ENCODE results near the gene DVL3.
A peak's percentile ranks its signal among the peaks of the same experiment; 100 is the strongest.

Gene DVL3

DNA sequence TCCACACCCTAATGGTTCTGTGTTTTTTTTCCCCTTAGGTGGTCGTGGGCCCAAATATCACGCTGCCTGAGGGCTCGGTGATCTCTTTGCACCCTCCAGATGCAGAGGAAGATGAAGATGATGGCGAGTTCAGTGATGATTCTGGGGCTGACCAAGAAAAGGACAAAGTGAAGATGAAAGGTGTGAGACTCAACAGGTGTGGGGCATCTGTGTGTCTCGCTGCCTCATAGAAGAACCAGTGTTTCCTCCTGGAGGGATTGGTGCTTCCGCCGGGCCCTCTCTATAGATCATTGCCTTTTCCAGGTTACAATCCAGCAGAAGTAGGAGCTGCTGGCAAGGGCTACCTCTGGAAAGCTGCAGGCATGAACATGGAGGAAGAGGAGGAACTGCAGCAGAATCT is 13.0 kb upstream of the DVL3 start:
- in situ Hi-C loops (cut with HindIII; ENCODE audit: low sequenced_read_pairs): no loop called here
- H3K4me3 ChIP-seq (ENCODE audit: low read depth, low read length): no peak overlapping the region
- TF ChIP-seq, protein P1, sequence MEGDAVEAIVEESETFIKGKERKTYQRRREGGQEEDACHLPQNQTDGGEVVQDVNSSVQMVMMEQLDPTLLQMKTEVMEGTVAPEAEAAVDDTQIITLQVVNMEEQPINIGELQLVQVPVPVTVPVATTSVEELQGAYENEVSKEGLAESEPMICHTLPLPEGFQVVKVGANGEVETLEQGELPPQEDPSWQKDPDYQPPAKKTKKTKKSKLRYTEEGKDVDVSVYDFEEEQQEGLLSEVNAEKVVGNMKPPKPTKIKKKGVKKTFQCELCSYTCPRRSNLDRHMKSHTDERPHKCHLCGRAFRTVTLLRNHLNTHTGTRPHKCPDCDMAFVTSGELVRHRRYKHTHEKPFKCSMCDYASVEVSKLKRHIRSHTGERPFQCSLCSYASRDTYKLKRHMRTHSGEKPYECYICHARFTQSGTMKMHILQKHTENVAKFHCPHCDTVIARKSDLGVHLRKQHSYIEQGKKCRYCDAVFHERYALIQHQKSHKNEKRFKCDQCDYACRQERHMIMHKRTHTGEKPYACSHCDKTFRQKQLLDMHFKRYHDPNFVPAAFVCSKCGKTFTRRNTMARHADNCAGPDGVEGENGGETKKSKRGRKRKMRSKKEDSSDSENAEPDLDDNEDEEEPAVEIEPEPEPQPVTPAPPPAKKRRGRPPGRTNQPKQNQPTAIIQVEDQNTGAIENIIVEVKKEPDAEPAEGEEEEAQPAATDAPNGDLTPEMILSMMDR (IDR thresholded peaks at IDR 0.05; ENCODE audit: low read depth, low read length, missing control alignments): no peak
- no peak for DNase-seq (ENCODE audit: low read depth)

DNA sequence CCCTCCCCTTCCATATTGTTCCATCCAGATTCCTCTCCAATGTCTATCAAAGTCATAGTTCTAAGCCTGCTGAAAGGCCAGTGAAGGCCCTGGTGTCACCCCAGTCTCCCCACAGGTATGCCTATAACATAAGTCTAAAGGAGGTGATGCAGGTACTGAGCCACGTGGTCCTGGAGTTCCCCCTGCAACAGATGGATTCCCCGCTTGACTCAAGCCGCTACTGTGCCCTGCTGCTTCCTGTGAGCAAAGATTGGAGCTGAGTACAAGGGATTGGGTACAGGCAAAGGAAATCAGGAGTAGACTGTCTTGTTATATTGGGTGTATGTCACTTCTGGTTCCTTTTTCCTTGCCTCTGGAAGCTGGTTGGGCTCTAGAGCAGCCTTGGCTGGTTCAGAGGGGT is 11.8 kb upstream of the DVL3 start:
- no peak for DNase-seq (ENCODE audit: low read depth)
- no peak overlapping the region for H3K4me3 ChIP-seq (ENCODE audit: low read depth, low read length)
- in situ Hi-C loops (cut with HindIII; ENCODE audit: low sequenced_read_pairs): no loop called here
- TF ChIP-seq, protein P1 (IDR thresholded peaks at IDR 0.05; ENCODE audit: low read depth, low read length, missing control alignments): no peak

DNA sequence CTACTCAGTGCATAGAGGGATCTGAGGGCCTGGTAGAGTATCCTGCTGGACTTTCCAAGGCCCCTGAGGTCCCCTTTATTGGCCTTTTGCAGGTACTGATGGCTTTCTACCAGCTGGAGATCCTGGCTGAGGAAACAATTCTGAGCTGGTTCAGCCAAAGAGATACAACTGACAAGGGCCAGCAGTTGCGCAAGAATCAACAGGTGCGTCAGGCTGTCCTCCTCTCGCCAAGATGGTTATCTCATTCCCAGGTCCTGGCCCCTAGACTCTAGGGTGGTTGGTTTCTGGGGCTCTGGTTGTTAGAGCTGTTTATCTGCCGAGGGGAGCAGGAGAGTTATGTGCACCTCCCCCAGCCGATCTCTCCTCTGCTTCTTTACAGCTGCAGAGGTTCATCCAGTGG is 10.7 kb upstream of the DVL3 start:
- TF ChIP-seq, protein P1 (IDR thresholded peaks at IDR 0.05; ENCODE audit: low read depth, low read length, missing control alignments): no peak
- DNase-seq (ENCODE audit: low read depth): no peak
- no peak overlapping the region for H3K4me3 ChIP-seq (ENCODE audit: low read depth, low read length)
- in situ Hi-C loops (cut with HindIII; ENCODE audit: low sequenced_read_pairs): no loop called here

DNA sequence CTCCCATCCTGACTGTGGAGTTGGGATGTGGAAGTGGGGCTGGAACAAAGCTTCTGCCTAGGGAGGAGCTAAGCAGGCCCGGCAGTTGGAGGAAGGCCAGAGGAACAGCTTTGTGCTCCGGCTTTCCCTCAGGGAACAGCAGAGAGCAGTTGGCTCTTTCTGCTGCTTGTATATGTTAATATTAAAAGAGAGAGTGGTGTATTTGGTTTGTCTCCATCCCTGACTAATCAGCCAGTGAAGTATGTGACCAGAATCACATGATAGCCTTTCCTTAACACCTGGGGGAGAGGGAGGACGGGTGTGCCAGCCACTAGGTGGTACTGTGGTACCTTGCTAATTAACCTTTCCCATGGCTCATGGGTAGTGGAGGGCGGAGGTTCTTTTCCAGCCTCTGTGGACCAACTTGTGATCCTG is 10.1 kb upstream of the DVL3 start:
- DNase-seq (ENCODE audit: low read depth): peak; percentile 53
- no peak overlapping the region for H3K4me3 ChIP-seq (ENCODE audit: low read depth, low read length)
- in situ Hi-C loops (cut with HindIII; ENCODE audit: low sequenced_read_pairs): no loop called here
- TF ChIP-seq, protein P1 (IDR thresholded peaks at IDR 0.05; ENCODE audit: low read depth, low read length, missing control alignments): peak; percentile 50

DNA sequence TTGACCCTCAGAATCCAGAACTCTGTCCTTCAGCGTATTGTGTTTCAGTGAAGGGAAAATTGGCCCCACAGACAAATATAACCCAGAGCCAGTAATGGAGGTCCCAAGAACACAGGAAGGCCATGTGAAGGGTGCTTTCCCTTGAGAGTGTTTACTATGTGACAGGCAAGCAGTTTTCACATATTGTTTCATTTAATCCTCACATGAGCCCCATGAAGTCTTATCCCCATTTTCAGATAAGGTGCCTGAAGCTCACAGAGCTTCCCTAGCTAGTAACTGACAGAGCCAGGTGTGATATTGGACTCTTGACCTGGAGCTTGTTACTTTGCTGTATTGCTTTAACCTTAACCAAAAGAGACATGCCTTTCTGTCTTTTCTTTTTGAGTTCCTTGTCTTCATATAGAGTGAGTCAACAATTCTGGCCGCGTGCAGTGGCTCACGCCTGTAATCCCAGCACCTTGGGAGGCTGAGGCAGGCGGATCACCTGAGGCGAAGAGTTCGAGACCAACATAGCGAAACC is 9.4 kb upstream of the DVL3 start:
- in situ Hi-C loops (cut with HindIII; ENCODE audit: low sequenced_read_pairs): no loop called here
- no peak for DNase-seq (ENCODE audit: low read depth)
- H3K4me3 ChIP-seq (ENCODE audit: low read depth, low read length): no peak overlapping the region
- TF ChIP-seq, protein P1 (IDR thresholded peaks at IDR 0.05; ENCODE audit: low read depth, low read length, missing control alignments): no peak

DNA sequence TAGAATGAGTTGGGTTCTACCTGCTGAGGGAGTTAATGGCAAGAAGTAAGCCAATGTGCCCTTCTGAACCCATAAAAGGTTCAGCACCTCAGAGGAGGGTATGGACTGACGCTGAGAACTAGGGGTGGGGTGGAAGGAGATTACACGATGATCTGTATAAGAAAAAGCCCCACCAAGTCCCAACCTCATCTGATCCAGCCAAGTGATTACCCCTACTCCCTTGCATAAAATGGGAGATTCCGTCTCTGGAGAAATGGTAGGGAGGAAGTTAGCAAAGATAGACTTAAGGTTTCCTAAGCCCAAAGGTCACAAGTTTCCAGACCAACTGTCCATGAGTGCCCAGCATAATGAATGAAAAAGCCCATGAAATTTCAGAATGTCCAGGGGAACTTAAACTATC is 7.1 kb upstream of the DVL3 start:
- no peak for DNase-seq (ENCODE audit: low read depth)
- in situ Hi-C loops (cut with HindIII; ENCODE audit: low sequenced_read_pairs): no loop called here
- TF ChIP-seq, protein P1 (IDR thresholded peaks at IDR 0.05; ENCODE audit: low read depth, low read length, missing control alignments): no peak
- H3K4me3 ChIP-seq (ENCODE audit: low read depth, low read length): no peak overlapping the region

DNA sequence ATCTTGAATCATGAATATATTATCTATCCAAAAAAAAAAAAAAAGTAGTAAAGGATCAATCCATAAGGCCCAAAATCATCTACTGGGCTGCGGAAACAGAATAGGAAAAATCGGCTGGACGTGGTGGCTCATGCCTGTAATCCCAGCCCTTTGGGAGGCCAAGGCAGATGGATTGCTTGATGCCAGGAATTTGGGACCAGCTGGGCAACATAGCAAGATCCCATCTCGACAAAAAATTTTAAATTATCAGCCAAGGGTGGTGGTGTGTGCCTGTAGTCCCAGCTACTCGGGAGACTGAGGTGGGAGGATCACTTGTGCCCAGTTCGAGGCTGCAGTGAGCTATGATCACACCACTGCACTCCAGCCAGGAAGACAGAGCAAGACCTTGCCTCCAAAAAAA is 6.1 kb upstream of the DVL3 start:
- TF ChIP-seq, protein P1 (IDR thresholded peaks at IDR 0.05; ENCODE audit: low read depth, low read length, missing control alignments): no peak
- in situ Hi-C loops (cut with HindIII; ENCODE audit: low sequenced_read_pairs): no loop called here
- DNase-seq (ENCODE audit: low read depth): no peak

More for the DNA sequence above, 6.1 kb upstream of the DVL3 start:
- no peak overlapping the region for H3K4me3 ChIP-seq (ENCODE audit: low read depth, low read length)

Measured in astrocyte of the cerebellum (primary cell).